Measurements from ENCODE around the gene EIPR1.

Gene EIPR1

DNA sequence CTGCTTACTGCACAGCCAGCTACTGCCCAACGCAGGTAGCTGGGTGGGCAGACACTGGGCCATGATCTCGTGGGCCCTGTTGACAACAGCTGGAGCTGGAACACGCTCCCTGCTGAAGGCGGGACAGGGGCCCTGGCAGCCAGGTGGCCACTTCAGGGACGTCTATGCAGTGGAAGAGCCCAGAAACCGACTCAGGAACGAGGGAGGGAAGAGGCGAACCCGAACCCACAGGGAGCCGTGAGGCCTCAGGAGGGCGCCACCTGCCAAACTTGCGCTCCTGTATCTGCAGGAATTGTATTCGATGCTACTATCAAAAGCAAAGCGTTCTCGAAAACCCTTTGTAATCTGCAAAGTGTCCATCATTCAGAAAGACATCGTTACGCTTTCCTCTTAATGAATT lies 198.4 kb downstream of the EIPR1 start:
- DNase-seq (ENCODE audit: low spot score in 2 of 2): peak in 1 of 2 experiments; percentile 42

DNA sequence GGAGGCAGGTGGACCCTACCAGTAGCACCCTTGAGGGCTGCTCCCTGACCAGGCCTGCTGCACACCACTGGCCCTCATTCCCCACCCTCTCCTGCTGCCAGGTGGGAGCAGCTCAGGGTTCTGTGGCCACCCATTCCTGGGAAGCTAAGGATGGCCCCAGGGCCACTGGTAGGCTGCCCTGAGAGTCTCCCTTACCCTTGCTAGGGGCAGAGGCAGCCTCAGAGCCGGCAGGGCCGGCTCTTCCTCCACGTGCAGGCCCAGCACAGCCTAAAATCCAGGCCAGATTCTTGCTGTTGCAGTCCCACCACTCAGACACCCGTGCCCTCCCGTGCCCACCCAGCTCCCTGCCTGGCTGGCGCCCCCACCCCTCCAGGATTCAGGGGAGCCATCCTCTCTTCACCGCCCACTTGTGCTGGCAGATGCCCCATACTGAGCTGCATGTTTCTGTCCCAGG lies 199.0 kb downstream of the EIPR1 start:
- DNase-seq (ENCODE audit: low spot score in 2 of 2): no peak
- in situ Hi-C loops (cut with MboI; ENCODE audit: low sequenced_read_pairs): no loop called here
- no peaks in the 10 kb centered on the region for H3K4me1 ChIP-seq

More for the DNA sequence above, 198.4 kb downstream of the EIPR1 start:
- no peaks in the 10 kb centered on the region for H3K4me1 ChIP-seq
- no peaks in the 10 kb centered on the region for H3K36me3 ChIP-seq (replicated peaks)
- H3K27me3 ChIP-seq (ENCODE audit: low read depth): no peaks in the 10 kb centered on the region
- no peak overlapping the region for H3K4me3 ChIP-seq
- no peaks in the 10 kb centered on the region for H3K9me3 ChIP-seq
- in situ Hi-C loops (cut with MboI; ENCODE audit: low sequenced_read_pairs): no loop called here

DNA sequence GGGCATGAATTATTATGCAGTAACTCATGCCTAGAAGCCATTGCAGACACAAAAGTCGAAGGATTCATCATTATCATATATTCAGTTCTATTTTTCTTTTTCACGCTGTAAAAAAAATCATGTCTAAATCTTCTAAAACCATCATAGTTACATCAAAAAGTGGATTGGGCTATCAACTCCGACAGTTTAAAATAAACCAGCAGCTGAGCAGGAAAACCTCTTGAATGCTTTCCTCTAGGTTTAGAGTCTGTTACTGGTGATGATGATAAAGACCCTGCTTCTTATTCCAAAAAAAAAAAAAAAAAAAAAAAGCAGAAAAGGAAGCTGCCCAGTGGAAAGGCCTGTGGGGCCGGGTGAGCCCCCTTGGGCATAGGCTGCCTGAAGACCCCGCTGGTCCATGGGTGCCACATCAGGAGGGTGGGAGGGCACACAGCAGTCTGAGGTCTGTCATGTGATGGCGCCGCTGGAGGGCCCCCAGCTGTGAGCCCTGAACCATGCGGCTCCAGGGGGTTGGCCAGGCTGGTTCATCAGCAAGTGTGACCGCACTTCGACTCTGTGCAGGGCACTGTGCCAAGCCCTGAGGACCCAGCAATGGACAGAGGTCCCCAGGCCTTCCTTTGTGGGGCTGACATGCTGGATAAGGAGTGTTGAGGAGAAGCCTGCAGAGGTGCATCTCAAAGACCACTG lies 199.6 kb downstream of the EIPR1 start:
- H3K4me3 ChIP-seq: no peak overlapping the region
- no peak for DNase-seq (ENCODE audit: low spot score in 2 of 2)
- no peaks in the 10 kb centered on the region for H3K9me3 ChIP-seq
- no peaks in the 10 kb centered on the region for H3K36me3 ChIP-seq (replicated peaks)
- in situ Hi-C loops (cut with MboI; ENCODE audit: low sequenced_read_pairs): no loop called here
- no peaks in the 10 kb centered on the region for H3K4me1 ChIP-seq
- H3K27me3 ChIP-seq (ENCODE audit: low read depth): no peaks in the 10 kb centered on the region

More for the DNA sequence above, 199.0 kb downstream of the EIPR1 start:
- no peaks in the 10 kb centered on the region for H3K36me3 ChIP-seq (replicated peaks)
- no peak overlapping the region for H3K4me3 ChIP-seq
- no peaks in the 10 kb centered on the region for H3K9me3 ChIP-seq
- H3K27me3 ChIP-seq (ENCODE audit: low read depth): no peaks in the 10 kb centered on the region

DNA sequence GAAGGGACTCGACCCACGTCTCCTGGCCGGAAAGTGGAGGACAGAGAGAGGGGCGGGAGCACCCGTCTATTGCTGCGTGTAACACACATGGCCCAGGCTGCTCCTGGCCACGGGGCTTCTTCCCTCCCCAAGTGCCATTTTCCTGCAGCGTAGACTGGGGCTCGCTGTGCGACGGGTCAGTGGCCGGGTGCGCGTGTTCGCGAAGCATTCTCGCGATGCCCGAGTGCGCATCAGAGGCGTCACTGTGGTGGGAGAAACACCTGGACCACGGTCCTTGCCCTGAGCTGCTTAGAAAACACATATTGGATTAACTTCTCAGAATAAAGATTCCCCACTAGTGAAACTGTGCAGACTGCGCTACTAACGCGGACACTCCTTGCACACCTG lies 200.8 kb downstream of the EIPR1 start:
- Histone ChIP-seq H3K27me3 (ENCODE audit: low read depth) (no peaks in the 10 kb centered on the region), H3K4me3 (no peak overlapping the region), H3K9me3 (no peaks in the 10 kb centered on the region), H3K36me3 (replicated peaks) (no peaks in the 10 kb centered on the region), H3K4me1 (no peaks in the 10 kb centered on the region)
- no peak for DNase-seq (ENCODE audit: low spot score in 2 of 2)
- in situ Hi-C loops (cut with MboI; ENCODE audit: low sequenced_read_pairs): no loop called here

DNA sequence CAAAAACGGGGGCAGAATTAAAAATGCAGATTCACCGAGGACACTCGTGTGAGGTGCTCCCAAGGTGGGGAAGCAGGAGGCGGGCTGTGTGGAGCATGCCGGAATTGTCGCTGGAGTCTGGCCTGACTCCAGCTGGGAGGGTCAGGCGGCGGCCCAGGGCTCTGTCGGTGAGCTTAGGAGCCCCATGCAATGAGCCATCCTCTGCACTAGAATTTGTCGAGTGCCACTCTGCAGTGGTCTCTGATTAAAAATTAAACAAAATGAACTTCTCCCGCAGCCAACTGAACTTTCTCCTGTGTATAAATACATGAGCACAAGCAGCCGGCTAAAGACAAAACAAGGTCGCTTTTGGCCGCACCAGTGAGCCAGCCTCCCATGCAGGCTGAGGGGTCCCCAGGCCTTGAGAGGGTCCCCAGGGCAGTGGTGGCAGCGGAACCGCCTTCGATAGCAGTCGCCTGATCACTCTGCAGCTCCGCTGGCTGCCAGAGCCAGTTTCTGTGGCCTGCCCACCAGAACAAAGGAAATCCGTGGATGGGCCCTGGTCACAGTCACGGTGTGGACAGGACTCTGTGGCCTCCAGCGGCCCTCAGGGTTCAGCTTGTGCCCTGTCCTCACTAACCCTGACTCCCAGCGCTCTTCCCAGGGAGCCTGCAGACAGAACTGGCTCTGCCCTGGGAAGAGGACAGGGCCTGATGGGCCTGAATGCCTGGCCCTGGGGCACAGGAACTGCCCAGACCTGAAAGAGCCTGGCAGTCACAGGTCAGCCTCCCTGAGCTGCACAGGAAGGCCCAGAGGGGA lies 201.3 kb downstream of the EIPR1 start:
- in situ Hi-C loops (cut with MboI; ENCODE audit: low sequenced_read_pairs): no loop called here
- Histone ChIP-seq H3K4me1 (no peaks in the 10 kb centered on the region), H3K36me3 (replicated peaks) (no peaks in the 10 kb centered on the region), H3K4me3 (no peak overlapping the region), H3K9me3 (no peaks in the 10 kb centered on the region), H3K27me3 (ENCODE audit: low read depth) (no peaks in the 10 kb centered on the region)
- DNase-seq (ENCODE audit: low spot score in 2 of 2): no peak

DNA sequence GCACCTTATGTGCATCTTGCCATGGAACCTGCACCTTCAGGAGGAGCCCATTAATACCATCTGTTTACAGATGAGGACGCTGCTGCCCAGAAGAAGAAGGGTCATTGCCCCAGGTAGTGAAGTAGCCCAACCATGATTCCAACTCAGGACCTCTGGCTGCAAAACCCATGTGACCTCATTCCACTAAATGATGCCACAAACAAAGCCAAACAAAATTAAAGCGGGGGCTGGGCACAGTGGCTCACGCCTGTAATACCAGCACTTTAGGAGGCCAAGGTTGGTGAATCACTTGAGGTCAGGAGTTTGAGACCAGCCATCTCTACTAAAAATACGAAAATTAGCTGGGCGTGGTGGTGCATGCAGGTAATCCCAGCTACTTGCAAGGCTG lies 202.1 kb downstream of the EIPR1 start:
- Histone ChIP-seq H3K9me3 (no peaks in the 10 kb centered on the region), H3K4me1 (no peaks in the 10 kb centered on the region), H3K36me3 (replicated peaks) (no peaks in the 10 kb centered on the region), H3K4me3 (no peak overlapping the region), H3K27me3 (ENCODE audit: low read depth) (no peaks in the 10 kb centered on the region)
- in situ Hi-C loops (cut with MboI; ENCODE audit: low sequenced_read_pairs): no loop called here
- DNase-seq (ENCODE audit: low spot score in 2 of 2): no peak

DNA sequence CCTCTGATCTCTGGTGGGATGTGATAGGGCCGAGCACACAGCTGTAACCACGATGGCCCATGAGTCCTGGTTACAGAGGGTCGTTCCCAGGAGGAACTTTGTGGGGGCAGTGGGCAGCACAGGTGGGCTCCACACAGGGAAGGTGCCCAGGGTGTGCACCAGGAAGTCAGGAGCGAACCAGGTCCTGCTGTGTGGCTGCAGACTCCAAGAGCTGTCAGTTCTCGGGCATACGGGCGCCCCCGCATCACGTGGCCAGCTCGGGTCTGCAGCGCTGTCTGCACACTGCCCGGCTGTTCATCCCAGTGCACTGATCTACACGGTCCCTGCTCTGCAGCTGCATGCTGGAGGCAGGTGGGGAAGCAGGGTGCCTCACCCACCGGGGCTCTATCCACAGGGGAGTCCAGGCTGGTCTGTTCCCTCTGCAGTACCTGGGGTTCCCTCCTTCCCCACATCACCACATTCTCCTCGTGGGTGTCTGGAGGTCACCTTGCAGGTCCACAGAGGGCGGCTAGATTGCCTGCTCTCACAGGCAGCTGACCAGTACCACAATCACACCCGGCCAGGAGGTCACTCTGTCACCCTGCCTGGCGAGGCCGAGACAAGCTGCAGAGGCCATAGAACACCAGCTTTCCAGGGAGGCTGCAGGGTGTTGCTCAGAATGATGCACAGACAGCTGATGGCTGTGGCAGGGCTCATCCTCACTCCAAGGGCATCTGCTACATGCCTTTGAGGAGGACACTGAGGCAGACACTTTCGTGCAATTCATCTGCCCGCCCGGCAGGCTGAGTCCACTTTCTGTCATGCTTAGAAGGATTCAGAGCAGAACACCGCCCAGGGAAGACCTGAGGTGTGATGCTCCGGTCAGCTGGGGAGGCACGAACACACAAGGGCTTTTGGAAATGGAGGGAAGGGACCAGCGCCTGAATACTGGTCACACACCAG lies 202.7 kb downstream of the EIPR1 start:
- in situ Hi-C loops (cut with MboI; ENCODE audit: low sequenced_read_pairs): no loop called here
- H3K9me3 ChIP-seq: no peaks in the 10 kb centered on the region
- H3K27me3 ChIP-seq (ENCODE audit: low read depth): no peaks in the 10 kb centered on the region
- no peaks in the 10 kb centered on the region for H3K4me1 ChIP-seq
- H3K36me3 ChIP-seq (replicated peaks): no peaks in the 10 kb centered on the region
- DNase-seq (ENCODE audit: low spot score in 2 of 2): no peak
- H3K4me3 ChIP-seq: no peak overlapping the region

DNA sequence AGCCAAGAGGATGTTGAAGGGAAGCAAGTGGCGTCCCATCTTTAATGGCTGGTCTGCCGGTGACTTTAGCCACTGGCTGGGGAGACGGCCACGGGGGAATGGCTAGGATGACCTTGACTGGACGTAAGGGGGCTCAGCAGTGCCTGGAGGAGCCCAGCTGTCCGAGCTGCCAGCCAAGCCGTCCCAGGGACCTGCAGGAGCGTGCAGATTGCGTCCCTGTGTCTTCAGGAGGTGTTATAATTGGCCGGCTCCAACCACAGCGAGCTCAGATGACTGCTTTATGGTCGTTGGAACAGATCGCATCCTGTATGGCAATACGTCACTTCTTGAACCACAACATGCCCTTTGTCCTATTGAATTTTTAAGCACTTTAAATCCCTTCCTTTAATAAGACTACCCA lies 204.6 kb downstream of the EIPR1 start:
- no peak for DNase-seq (ENCODE audit: low spot score in 2 of 2)
- Histone ChIP-seq H3K36me3 (replicated peaks) (no peaks in the 10 kb centered on the region), H3K4me3 (no peak overlapping the region), H3K4me1 (no peaks in the 10 kb centered on the region), H3K9me3 (no peaks in the 10 kb centered on the region), H3K27me3 (ENCODE audit: low read depth) (no peaks in the 10 kb centered on the region)
- in situ Hi-C loops (cut with MboI; ENCODE audit: low sequenced_read_pairs): no loop called here

DNA sequence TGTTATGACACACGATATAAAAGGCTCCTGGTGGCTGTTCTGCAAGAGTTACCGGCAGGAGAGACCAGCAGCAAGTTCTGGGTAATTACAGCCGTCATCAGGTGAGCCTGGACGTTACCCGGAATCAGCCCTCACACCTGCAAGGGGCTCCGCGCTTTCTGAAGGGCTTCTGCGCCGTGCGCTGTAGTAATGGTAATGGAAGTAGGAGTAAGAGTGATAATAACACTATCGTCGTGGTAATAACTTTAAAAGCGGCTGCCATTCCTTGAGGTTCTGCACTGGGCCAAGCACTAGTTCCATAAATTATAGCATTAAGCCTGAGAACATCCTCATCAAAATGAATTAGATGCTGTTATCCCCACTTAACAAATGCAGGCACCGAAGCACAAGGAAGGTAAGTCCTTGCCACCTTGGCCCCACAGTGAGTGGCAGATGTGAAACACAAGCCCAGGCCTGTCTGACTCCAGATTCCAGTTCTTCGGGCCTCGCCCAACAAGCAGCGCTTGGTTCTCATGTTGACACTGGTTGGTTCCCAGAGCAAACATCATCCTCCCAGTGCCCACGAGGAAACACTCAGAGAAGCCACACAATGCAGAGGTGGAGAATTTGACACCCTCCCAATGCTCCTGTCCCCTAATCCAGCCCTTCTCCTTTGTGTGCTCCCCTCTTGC lies 205.2 kb downstream of the EIPR1 start:
- Histone ChIP-seq H3K36me3 (replicated peaks) (no peaks in the 10 kb centered on the region), H3K27me3 (ENCODE audit: low read depth) (no peaks in the 10 kb centered on the region), H3K9me3 (no peaks in the 10 kb centered on the region), H3K4me3 (no peak overlapping the region), H3K4me1 (no peaks in the 10 kb centered on the region)
- no peak for DNase-seq (ENCODE audit: low spot score in 2 of 2)
- in situ Hi-C loops (cut with MboI; ENCODE audit: low sequenced_read_pairs): no loop called here

DNA sequence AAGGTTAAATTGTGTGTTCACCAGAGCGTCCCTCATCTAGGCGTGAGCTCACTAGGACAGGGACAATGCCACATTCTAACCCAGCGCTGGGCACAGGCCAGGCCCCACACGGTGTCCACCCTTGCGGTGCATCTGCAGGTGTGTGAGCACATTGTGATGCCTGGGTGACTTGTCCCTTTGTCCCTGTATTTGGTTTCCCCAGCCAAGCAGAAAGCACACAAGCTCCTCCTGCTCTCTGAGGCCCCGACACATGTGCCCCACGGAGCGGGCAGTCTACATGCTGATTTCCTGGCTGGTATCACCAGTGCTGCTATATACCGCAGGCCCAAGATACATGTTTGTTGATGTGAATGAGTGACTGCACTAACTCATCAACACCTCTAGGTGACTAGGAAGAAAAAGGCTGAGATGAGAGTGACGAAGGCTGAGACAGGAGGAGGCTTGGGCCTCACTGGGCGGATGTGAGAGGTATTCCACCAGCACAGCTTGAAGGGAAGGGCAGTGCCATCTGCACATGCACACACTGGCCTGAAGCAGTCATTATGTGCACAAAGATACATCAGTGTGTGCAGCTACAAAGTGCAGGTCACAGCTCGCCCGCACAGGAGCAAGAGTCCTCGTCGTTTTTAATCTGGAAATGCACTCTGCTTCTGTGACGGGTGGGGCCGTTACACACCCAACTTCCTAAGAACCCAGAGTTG lies 205.9 kb downstream of the EIPR1 start:
- Histone ChIP-seq H3K9me3 (no peaks in the 10 kb centered on the region), H3K4me3 (no peak overlapping the region), H3K36me3 (replicated peaks) (no peaks in the 10 kb centered on the region), H3K27me3 (ENCODE audit: low read depth) (no peaks in the 10 kb centered on the region), H3K4me1 (no peaks in the 10 kb centered on the region)
- in situ Hi-C loops (cut with MboI; ENCODE audit: low sequenced_read_pairs): no loop called here
- DNase-seq (ENCODE audit: low spot score in 2 of 2): no peak

DNA sequence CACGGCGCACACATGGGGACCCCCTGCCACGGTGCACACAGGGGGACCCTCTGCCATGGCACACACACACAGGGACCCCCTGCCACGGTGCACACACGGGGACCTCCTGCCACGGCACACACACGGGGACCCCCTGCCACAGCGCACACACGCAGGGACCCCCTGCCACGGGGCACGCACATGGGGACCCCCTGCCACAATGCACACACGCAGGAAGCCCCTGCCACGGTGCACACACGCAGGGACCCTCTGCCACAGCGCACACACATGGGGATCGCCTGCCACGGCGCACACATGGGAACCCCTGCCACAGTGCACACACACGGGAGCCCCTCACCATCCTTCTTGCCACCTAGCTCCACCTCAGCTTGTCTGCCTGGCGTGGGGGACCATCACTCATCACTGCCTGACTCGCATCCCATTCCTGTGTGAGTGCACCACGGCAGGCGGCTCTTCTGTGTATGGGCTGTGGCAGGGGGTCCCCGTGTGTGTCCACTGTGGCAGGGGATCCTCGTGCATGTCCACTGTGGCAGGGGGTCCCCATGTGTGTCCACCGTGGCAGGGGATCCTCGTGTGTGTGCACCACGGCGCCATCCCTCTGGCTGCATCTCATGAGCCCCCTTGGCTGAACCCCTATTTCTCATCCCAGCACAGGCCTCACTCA lies 206.7 kb downstream of the EIPR1 start:
- Histone ChIP-seq H3K27me3 (ENCODE audit: low read depth) (no peaks in the 10 kb centered on the region), H3K4me1 (no peaks in the 10 kb centered on the region), H3K4me3 (no peak overlapping the region), H3K36me3 (replicated peaks) (no peaks in the 10 kb centered on the region), H3K9me3 (no peaks in the 10 kb centered on the region)
- no peak for DNase-seq (ENCODE audit: low spot score in 2 of 2)
- in situ Hi-C loops (cut with MboI; ENCODE audit: low sequenced_read_pairs): no loop called here

DNA sequence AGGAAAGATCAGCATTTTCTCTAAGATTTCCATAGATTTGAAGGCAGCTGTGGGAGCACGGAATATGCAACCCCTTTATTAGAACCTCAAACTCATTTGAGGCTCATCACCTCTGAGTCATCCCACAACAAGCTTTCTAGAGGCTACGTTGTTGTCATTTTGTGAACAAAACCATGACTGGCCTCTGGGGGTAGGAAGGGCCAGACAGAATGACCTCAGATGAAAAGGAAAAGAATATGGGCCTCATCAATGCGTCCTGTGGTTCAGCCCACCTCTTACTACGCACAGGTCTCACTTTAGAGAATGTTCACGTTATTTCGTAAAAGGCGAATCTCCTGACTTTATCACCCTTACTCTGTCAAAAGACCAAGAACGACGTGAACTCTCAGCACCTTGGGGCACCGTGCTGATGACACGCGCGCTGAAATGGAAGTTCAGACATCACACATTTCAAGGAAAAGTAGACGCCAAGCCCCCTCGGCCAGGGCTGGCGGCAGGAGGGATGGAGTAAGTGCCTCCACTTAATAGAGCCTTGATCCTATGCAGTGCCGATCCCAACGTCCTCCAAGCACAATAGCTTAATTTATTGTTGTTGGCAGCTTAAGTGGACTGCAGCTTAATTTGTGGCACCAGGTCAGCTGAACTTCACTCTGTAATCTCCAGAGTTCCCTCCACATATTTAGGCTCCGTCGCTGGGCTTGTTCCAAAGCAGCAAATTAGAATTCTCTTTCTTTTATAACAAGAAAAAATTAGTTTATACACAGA lies 208.3 kb downstream of the EIPR1 start:
- no peak overlapping the region for H3K4me3 ChIP-seq
- no peaks in the 10 kb centered on the region for H3K9me3 ChIP-seq
- no peaks in the 10 kb centered on the region for H3K27me3 ChIP-seq (ENCODE audit: low read depth)
- no peak for DNase-seq (ENCODE audit: low spot score in 2 of 2)
- no peaks in the 10 kb centered on the region for H3K36me3 ChIP-seq (replicated peaks)
- in situ Hi-C loops (cut with MboI; ENCODE audit: low sequenced_read_pairs): no loop called here
- H3K4me1 ChIP-seq: peaks cover 3% of the 10 kb centered on the region; the same call in 1 of the 2 replicates
